ENCODE results near the gene EPB41. TPM values are rescaled to one million over a fixed set of nuclear protein-coding genes. Genes with fewer than 3 reads are reported as not detected.

Gene EPB41
- 51.7 and 60.8 TPM in 2 replicates for total RNA-seq
- polyA plus RNA-seq, result 13.2 and 20.5 TPM in 2 replicates

- H3K4me3 ChIP-seq, result peak within 1 kb of the TSS; percentile 42
- DNase-seq (ENCODE audit: low spot score), result peak; percentile 96
- peaks cover 12% of the 10 kb centered on the region for H4K20me1 ChIP-seq (ENCODE audit: insufficient read depth, poor library complexity, severe bottlenecking)
- peak within 1 kb of the TSS; percentile 91 for H3K4me2 ChIP-seq
- WGBS (ENCODE audit: low lambda C conversion rate, missing lambda C conversion rate), result under 1% methylated on average over 39 of the region's 95 CpGs
- TF ChIP-seq EZH2 (IDR thresholded peaks at IDR 0.05; ENCODE audit: borderline replicate concordance), result no peak
- H3K4me1 ChIP-seq (ENCODE audit: insufficient read depth), result no peaks in the 10 kb centered on the region
- H2AFZ ChIP-seq, result peak within 1 kb of the TSS; percentile 55
- H3K27ac ChIP-seq, result peak within 1 kb of the TSS; percentile 78
- no peaks in the 10 kb centered on the region for H3K27me3 ChIP-seq
- no peaks in the 10 kb centered on the region for H3K9me3 ChIP-seq (ENCODE audit: low read depth)
- peaks cover 37% of the 10 kb centered on the region for H3K79me2 ChIP-seq
- no peaks in the 10 kb centered on the region for H3K36me3 ChIP-seq (replicated peaks; ENCODE audit: insufficient read depth, low read depth)
- H3K9me2 ChIP-seq (replicated peaks; ENCODE audit: insufficient read depth), result no peaks in the 10 kb centered on the region
Observed at GRCh38 chr1:28914228-28915030, at the start of gene EPB41. Gene EPB41, plus strand, starts transcription at chr1:28914569. Its CDS starts 72,869 bp downstream, at chr1:28987438.

GRCh38 chr1:28864695-28865094, 49.7 kb upstream of the EPB41 start:
- H3K9me3 ChIP-seq (ENCODE audit: low read depth), result no peaks in the 10 kb centered on the region
- 73% methylated on average over 6 of the region's 6 CpGs for WGBS (ENCODE audit: low lambda C conversion rate, missing lambda C conversion rate)
- no peaks in the 10 kb centered on the region for H3K79me2 ChIP-seq
- DNase-seq (ENCODE audit: low spot score), result no peak
- TF ChIP-seq EZH2 (IDR thresholded peaks at IDR 0.05; ENCODE audit: borderline replicate concordance), result no peak
- no peak for TF ChIP-seq CTCF (IDR thresholded peaks at IDR 0.05; ENCODE audit: poor library complexity)
- no peak for TF ChIP-seq EZH2phosphoT487 (IDR thresholded peaks at IDR 0.05; ENCODE audit: low read depth, severe bottlenecking, unreplicated experiment)
- H4K20me1 ChIP-seq (ENCODE audit: insufficient read depth, poor library complexity, severe bottlenecking), result no peaks in the 10 kb centered on the region
- H3K27me3 ChIP-seq, result no peaks in the 10 kb centered on the region
- no peak overlapping the region for H3K27ac ChIP-seq
- H2AFZ ChIP-seq, result no peak overlapping the region
- no peak overlapping the region for H3K4me3 ChIP-seq
- H3K36me3 ChIP-seq (replicated peaks; ENCODE audit: insufficient read depth, low read depth), result no peaks in the 10 kb centered on the region
- H3K9me2 ChIP-seq (replicated peaks; ENCODE audit: insufficient read depth), result no peaks in the 10 kb centered on the region
- peaks cover 7% of the 10 kb centered on the region for H3K4me1 ChIP-seq (ENCODE audit: insufficient read depth)
- H3K4me2 ChIP-seq, result no peak overlapping the region

GRCh38 chr1:28865997-28866650, 48.2 kb upstream of the EPB41 start:
- TF ChIP-seq CTCF (IDR thresholded peaks at IDR 0.05; ENCODE audit: poor library complexity) (no peak), EZH2 (IDR thresholded peaks at IDR 0.05; ENCODE audit: borderline replicate concordance) (no peak), EZH2phosphoT487 (IDR thresholded peaks at IDR 0.05; ENCODE audit: low read depth, severe bottlenecking, unreplicated experiment) (no peak)
- Histone ChIP-seq H4K20me1 (ENCODE audit: insufficient read depth, poor library complexity, severe bottlenecking) (no peaks in the 10 kb centered on the region), H3K9me3 (ENCODE audit: low read depth) (no peaks in the 10 kb centered on the region), H2AFZ (no peak overlapping the region), H3K4me2 (no peak overlapping the region), H3K36me3 (replicated peaks; ENCODE audit: insufficient read depth, low read depth) (no peaks in the 10 kb centered on the region), H3K79me2 (no peaks in the 10 kb centered on the region), H3K9me2 (replicated peaks; ENCODE audit: insufficient read depth) (no peaks in the 10 kb centered on the region), H3K27ac (no peak overlapping the region), H3K27me3 (no peaks in the 10 kb centered on the region), H3K4me3 (no peak overlapping the region), H3K4me1 (ENCODE audit: insufficient read depth) (peaks cover 4% of the 10 kb centered on the region)
- no peak for DNase-seq (ENCODE audit: low spot score)
- WGBS (ENCODE audit: low lambda C conversion rate, missing lambda C conversion rate), result 85% methylated on average over 10 of the region's 10 CpGs

GRCh38 chr1:28867850-28868249, 46.5 kb upstream of the EPB41 start:
- no peak overlapping the region for H3K4me2 ChIP-seq
- no peaks in the 10 kb centered on the region for H3K9me2 ChIP-seq (replicated peaks; ENCODE audit: insufficient read depth)
- H3K36me3 ChIP-seq (replicated peaks; ENCODE audit: insufficient read depth, low read depth), result no peaks in the 10 kb centered on the region
- WGBS (ENCODE audit: low lambda C conversion rate, missing lambda C conversion rate), result 83% methylated on average over 3 of the region's 3 CpGs
- peaks cover 17% of the 10 kb centered on the region for H3K4me1 ChIP-seq (ENCODE audit: insufficient read depth)
- H3K4me3 ChIP-seq, result no peak overlapping the region
- no peaks in the 10 kb centered on the region for H3K9me3 ChIP-seq (ENCODE audit: low read depth)
- no peaks in the 10 kb centered on the region for H3K27me3 ChIP-seq
- no peak overlapping the region for H2AFZ ChIP-seq
- no peak overlapping the region for H3K27ac ChIP-seq
- no peak for TF ChIP-seq CTCF (IDR thresholded peaks at IDR 0.05; ENCODE audit: poor library complexity)
- no peak for TF ChIP-seq EZH2 (IDR thresholded peaks at IDR 0.05; ENCODE audit: borderline replicate concordance)
- TF ChIP-seq EZH2phosphoT487 (IDR thresholded peaks at IDR 0.05; ENCODE audit: low read depth, severe bottlenecking, unreplicated experiment), result no peak
- no peak for DNase-seq (ENCODE audit: low spot score)
- no peaks in the 10 kb centered on the region for H3K79me2 ChIP-seq
- no peaks in the 10 kb centered on the region for H4K20me1 ChIP-seq (ENCODE audit: insufficient read depth, poor library complexity, severe bottlenecking)

Data from hepatocyte (in vitro differentiated cells).